Activated T-cell treated with anti-CD3 and anti-CD28 coated beads, Interleukin-2, amount 50 U/mL, for 72 hours (primary cell): ENCODE measurements around the gene MTF1. TPM values are rescaled to one million over a fixed set of nuclear protein-coding genes. Genes with fewer than 3 reads are reported as not detected.

Experiments used
- ATAC-seq, 2 donors: fragments of 150-1000 bp; cut with Tn5 transposase; replicated peaks in 1 of 2; 2 replicates each; pipeline ENCODE4 v1.10.0; 2021; ENCODE audit warnings: moderate library complexity in 2 of 2, mild to moderate bottlenecking in 1 of 2
- DNase-seq, 2 donors: peaks; one replicate each; pipeline ENCODE4 v3.0.0; 2021 to 2022; ENCODE audit warnings: mixed read lengths in 1 of 2
- H3K27ac Mint-ChIP-seq: one replicate; pipeline ENCODE4 v1.8.0; 2022; ENCODE audit warnings: mild to moderate bottlenecking, moderate library complexity, mixed read lengths
- H3K27me3 Mint-ChIP-seq: one replicate; pipeline ENCODE4 v1.8.0; 2022; ENCODE audit warnings: low read depth, mixed read lengths
- H3K36me3 Mint-ChIP-seq, 2 donors: one replicate each; pipeline ENCODE4 v1.8.0; 2022; ENCODE audit warnings: mixed read lengths in 2 of 2, mild to moderate bottlenecking in 1 of 2; ENCODE audit not compliant: insufficient read depth in 2 of 2
- H3K4me1 Mint-ChIP-seq: one replicate; pipeline ENCODE4 v1.8.0; 2022; ENCODE audit warnings: low read depth, mixed read lengths
- H3K4me3 Mint-ChIP-seq, 2 donors: one replicate each; pipeline ENCODE4 v1.8.0; 2022; ENCODE audit warnings: mild to moderate bottlenecking in 2 of 2, mixed read lengths in 2 of 2, moderate library complexity in 2 of 2
- H3K9me3 Mint-ChIP-seq, 2 donors: one replicate each; pipeline ENCODE4 v1.8.0; 2022; ENCODE audit warnings: mixed read lengths in 2 of 2
- total RNA-seq, 2 donors: library from RNA; stranded (reverse); gene quantifications; one replicate each; pipeline ENCODE4 v1.2.3, GENCODE V29; 2022

MTF1 gene
- total RNA-seq, 2 donors from 2014 or later, result 26.8 to 28.1 TPM

DNA sequence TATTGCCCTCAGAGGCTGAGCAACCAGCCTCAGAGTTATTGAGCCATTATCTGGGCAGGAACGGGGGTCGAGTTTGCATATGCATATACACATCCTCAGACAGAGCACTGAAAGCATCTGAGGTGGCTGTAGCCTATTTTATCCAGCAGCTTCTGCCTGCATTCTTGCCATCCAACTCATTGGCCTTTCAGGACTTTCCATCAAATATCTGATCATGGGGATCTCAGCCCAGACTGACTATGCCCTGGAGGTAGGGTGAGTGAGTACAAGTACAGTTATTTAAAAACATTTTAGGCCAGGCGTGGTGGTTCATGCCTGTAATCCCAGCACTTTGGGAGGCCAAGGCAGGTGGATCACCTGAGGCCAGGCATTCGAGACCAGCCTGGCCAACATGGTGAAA is 1.8 kb upstream of the MTF1 start:
- no peak for ATAC-seq
- peaks cover 55% of the 10 kb centered on the region for H3K4me1 Mint-ChIP-seq
- H3K9me3 Mint-ChIP-seq, result no peaks in the 10 kb centered on the region
- no peak overlapping the region for H3K4me3 Mint-ChIP-seq
- H3K27me3 Mint-ChIP-seq, result no peaks in the 10 kb centered on the region
- H3K36me3 Mint-ChIP-seq, result peaks cover 15 to 22% of the 10 kb centered on the region in 2 donors
- H3K27ac Mint-ChIP-seq, result no peak overlapping the region
- DNase-seq, result no peak

DNA sequence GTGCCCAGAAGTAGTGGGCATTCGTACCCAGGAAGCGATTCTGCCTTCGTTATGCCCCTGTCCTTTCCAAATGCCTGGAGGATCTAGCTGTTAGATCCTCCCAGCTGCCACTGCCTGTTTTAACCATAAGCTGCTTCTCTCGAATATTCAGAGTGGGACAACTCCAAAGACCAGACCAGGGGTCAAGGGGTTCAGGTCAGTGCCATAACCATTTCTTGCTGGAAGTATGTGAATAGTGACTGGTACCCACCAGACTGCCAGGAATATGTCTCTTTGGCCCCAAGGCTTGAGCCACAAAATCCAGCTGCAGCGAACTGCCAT is 914 bp upstream of the MTF1 start:
- Mint-ChIP-seq H3K9me3 (no peaks in the 10 kb centered on the region), H3K27ac (peak overlapping the region; percentile 91), H3K4me1 (peaks cover 50% of the 10 kb centered on the region), H3K36me3 (peaks cover 14 to 22% of the 10 kb centered on the region in 2 donors), H3K4me3 (peak overlapping the region; percentile 92 to 94), H3K27me3 (no peaks in the 10 kb centered on the region)
- ATAC-seq (no peak), DNase-seq (no peak)

DNA sequence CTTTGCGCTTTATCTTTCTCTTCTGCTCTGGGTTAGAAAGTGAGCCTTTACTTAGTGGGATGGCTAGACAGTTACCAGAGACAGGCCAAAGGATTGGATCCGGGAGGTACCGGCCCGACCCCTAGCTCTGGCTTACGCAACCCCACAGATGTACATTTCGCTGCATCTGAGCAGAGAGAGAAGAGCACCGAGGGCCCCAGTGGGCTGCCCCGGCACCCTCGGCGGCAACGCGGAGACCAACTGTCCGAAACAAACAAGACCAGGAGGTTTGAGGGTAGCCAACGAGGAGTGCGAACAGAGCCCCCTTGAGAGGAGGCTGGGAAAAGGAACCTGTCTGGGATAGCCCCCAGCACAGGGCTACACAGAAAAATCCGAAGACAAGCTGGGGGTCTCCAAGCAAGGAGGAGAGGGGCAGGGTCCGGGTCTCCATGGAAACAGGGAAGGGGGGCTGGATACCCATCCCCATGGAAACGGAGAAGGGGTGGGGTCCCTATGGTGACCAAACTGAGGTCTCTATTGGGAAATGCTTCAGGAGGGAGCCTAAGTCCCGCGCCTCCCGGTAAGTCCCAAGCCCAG is 373 bp downstream of the MTF1 start:
- Mint-ChIP-seq H3K27me3 (no peaks in the 10 kb centered on the region), H3K4me1 (peaks cover 54% of the 10 kb centered on the region), H3K36me3 (peaks cover 13 to 15% of the 10 kb centered on the region in 2 donors), H3K9me3 (no peaks in the 10 kb centered on the region), H3K4me3 (peak overlapping the region; percentile 92 to 94), H3K27ac (peak overlapping the region; percentile 96)
- ATAC-seq, result no peak
- DNase-seq, result peak; percentile 7 to 29

DNA sequence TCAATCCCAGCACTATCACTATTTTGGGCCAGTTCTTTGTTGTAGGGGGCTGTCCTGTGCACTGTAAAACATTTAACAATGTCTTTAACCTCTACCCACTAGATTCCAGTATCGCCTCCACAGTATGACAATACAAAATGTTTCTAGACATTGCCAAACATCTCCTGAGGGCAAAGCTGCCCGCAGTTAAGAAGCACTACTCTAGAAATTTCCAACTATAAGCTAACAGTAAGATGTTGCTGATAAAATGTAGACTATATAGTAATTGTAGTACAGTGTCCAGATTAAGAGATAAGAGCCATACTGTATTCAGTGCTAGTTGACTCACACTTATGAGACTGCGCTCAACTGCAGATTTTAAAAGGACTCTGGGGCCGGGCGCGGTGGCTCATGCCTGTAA is 5.0 kb downstream of the MTF1 start:
- H3K27ac Mint-ChIP-seq, result peak overlapping the region; percentile 72
- peak overlapping the region in 1 of 2 donors; percentile 62 for H3K4me3 Mint-ChIP-seq
- ATAC-seq (peak in 1 of 2 donors; percentile 15), DNase-seq (no peak)
- no peaks in the 10 kb centered on the region for H3K9me3 Mint-ChIP-seq
- peaks cover 38% of the 10 kb centered on the region for H3K4me1 Mint-ChIP-seq
- H3K36me3 Mint-ChIP-seq, result peaks cover 12 to 17% of the 10 kb centered on the region in 2 donors
- no peaks in the 10 kb centered on the region for H3K27me3 Mint-ChIP-seq

DNA sequence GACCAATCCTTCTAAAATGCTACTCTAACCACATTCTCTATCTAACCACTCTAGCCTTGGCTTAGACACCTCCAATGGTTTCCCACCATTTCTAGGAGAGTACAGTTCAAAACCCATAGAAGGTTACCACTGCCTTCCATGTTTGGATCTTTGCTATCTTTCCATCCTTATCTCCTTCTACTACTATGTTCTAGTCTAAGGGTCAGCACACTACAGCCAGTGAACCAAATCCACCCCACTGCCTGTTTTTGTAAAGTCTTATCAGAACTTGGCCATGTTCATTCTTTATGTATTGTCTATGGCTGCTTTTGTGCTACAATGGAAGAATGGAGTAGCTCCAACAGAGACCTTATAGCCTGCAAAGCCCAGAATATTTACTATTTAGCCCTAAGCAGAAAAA is 6.2 kb downstream of the MTF1 start:
- DNase-seq, result no peak
- Mint-ChIP-seq H3K4me3 (peak overlapping the region in 1 of 2 donors; percentile 6), H3K9me3 (no peaks in the 10 kb centered on the region), H3K36me3 (peaks cover 12 to 17% of the 10 kb centered on the region in 2 donors), H3K4me1 (peaks cover 31% of the 10 kb centered on the region), H3K27ac (peak overlapping the region; percentile 18), H3K27me3 (no peaks in the 10 kb centered on the region)
- no peak for ATAC-seq

DNA sequence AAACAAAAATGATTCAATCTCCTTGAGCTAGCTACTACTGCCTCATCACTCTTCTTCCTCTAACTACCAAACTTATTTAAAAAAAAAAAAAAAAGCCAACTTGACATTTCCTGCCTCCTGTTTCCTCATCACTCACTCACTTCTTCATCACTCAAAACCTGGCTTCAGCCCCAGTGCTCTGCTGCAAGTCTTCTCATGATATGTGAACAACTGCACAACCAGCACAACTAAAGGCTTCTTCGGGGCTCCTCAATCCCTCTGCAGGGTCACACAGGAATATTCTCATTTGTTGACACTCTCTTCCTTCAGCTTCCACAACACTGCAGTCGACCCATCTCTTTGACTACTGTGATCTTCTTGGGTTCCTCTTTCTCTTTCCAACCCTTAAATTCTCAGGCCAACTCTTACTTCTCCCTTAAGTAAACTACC is 7.6 kb downstream of the MTF1 start:
- H3K36me3 Mint-ChIP-seq, result peaks cover 6 to 12% of the 10 kb centered on the region in 2 donors
- H3K4me3 Mint-ChIP-seq, result no peak overlapping the region
- H3K27ac Mint-ChIP-seq, result no peak overlapping the region
- ATAC-seq, result peak in 1 of 2 donors; percentile 66
- H3K27me3 Mint-ChIP-seq, result no peaks in the 10 kb centered on the region
- H3K4me1 Mint-ChIP-seq, result peaks cover 26% of the 10 kb centered on the region
- DNase-seq, result no peak
- no peaks in the 10 kb centered on the region for H3K9me3 Mint-ChIP-seq

DNA sequence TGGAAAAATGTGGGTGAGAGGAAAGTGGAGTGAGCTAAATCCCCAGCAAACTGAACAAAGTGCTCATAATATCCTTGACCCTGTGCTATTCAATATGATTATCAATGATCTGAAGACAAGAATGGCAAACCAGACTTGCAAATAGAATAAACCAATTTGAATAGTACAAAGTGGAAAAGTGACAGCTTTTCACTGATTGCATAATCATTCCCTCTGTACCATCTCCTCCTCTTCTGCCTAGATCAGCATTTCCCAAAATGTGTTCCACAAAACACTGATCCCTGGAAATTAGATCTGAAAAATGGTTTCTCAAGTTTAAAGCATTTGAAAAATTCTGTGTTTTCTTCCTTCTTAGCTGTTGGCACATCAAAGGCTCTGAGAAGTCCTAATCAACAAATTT is 8.1 kb downstream of the MTF1 start:
- ATAC-seq (no peak), DNase-seq (no peak)
- peaks cover 6 to 10% of the 10 kb centered on the region in 2 donors for H3K36me3 Mint-ChIP-seq
- H3K9me3 Mint-ChIP-seq, result no peaks in the 10 kb centered on the region
- H3K27ac Mint-ChIP-seq, result no peak overlapping the region
- peaks cover 28% of the 10 kb centered on the region for H3K4me1 Mint-ChIP-seq
- H3K27me3 Mint-ChIP-seq, result no peaks in the 10 kb centered on the region
- H3K4me3 Mint-ChIP-seq, result no peak overlapping the region

DNA sequence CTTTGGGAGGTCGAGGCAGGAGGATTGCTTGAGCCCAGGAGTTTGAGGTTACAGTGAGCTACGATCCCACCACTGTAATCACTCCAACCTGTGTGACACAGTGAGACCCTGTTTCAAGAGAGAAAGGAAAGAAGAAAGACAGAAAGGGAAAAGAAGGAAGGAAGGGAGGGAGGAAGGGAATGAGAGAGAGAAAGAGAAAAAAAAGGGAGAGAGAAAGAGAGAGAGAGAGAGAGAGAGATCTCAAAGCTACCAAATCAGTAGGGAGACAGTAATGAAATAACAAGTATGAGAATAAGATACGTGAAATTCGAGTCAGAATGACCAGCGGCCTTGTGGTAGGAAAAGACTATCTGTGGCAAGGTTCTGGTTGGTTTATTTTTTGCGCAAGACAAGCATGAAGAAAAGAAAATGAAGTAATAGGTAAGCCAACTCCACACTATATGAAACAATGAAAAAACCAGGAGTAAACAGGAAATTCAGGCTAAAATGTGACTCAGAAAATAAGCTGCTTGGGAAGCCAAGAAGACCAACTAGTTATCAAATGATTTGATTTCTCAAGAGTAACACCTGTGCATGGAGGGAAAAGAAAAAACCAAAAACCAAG is 8.9 kb downstream of the MTF1 start:
- no peaks in the 10 kb centered on the region for H3K27me3 Mint-ChIP-seq
- DNase-seq, result no peak
- H3K36me3 Mint-ChIP-seq, result peaks cover 6 to 10% of the 10 kb centered on the region in 2 donors
- H3K4me1 Mint-ChIP-seq, result peaks cover 34% of the 10 kb centered on the region
- no peak overlapping the region for H3K27ac Mint-ChIP-seq
- no peaks in the 10 kb centered on the region for H3K9me3 Mint-ChIP-seq
- H3K4me3 Mint-ChIP-seq, result no peak overlapping the region
- no peak for ATAC-seq

DNA sequence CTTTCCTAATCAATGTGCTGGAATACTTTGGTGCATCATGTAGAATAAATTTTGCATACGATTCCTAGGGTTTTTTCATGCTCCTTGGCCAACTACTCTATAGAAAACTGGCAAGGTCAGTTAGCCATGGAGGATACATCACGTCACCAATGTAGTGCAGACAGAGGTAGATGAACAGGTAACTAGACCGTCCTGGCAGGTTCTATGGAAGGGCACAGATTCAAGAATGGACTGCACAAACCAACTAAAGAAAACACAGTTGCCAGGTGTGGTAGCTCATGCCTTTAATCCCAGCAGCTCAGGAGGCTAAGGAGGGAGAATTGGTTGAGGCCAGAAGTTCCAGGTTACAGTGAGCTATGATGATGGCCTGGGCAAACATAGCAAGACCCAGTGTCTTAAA is 9.9 kb downstream of the MTF1 start:
- no peak overlapping the region for H3K4me3 Mint-ChIP-seq
- DNase-seq, result no peak
- ATAC-seq, result no peak
- H3K9me3 Mint-ChIP-seq, result no peaks in the 10 kb centered on the region
- H3K27me3 Mint-ChIP-seq, result no peaks in the 10 kb centered on the region
- no peak overlapping the region for H3K27ac Mint-ChIP-seq
- peaks cover 6 to 16% of the 10 kb centered on the region in 2 donors for H3K36me3 Mint-ChIP-seq
- peaks cover 34% of the 10 kb centered on the region for H3K4me1 Mint-ChIP-seq

DNA sequence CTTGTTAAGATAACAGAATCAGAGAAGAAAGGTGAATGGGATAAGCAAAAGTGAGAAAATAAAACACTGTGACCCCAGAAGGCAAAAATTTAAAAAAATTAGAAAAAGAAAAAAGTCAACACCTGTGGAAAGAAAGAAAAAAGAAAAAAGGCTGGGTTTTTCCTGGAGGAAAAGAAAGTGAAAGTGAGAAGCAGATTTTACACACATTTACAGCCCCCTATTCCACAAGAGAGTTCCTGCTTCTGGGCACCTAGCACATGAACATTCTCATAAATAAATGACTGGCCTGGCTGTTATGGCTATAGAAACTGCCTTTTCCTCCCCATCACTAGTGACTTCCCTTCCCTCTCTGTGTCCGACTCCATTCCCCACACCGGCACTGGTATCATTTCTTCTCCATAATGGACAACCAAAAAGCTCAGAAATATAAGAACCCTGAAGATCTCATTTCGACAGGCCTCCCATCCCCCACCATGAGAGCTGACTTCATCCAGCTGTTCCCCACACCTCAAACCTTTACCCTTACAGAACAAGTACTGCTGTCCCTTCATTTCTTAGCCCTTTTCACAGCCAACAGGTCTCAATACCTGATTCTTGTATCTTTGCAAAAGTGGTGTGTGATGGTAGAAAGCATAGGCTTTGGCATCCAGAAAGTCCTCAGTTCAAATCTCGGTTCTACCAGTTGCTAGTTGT is 12.6 kb downstream of the MTF1 start:
- ATAC-seq (no peak), DNase-seq (no peak)
- no peaks in the 10 kb centered on the region for H3K9me3 Mint-ChIP-seq
- H3K4me3 Mint-ChIP-seq, result peak overlapping the region; percentile 68 to 70
- peaks cover 0 to 9% of the 10 kb centered on the region in 2 donors for H3K36me3 Mint-ChIP-seq
- H3K4me1 Mint-ChIP-seq, result peaks cover 47% of the 10 kb centered on the region
- no peaks in the 10 kb centered on the region for H3K27me3 Mint-ChIP-seq
- peak overlapping the region; percentile 92 for H3K27ac Mint-ChIP-seq

DNA sequence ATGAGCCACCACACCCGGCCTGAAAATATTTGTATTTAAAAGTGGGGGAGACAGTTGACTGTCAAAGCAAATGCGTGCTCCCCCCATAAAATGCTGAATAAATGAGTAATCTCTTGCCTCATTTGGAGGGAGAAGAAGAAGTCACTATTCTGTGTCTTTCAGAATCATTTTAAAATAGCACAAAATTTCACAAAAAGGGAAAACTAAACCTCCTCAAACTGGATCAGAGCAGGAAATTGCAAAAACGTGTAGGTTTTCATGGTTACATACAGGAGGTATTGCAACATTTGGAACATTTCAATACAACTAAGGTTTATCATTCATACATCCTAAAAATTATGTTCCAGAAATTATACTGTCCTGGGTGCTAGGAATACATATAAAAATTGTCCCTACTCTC is 13.6 kb downstream of the MTF1 start:
- H3K9me3 Mint-ChIP-seq, result no peaks in the 10 kb centered on the region

DNA sequence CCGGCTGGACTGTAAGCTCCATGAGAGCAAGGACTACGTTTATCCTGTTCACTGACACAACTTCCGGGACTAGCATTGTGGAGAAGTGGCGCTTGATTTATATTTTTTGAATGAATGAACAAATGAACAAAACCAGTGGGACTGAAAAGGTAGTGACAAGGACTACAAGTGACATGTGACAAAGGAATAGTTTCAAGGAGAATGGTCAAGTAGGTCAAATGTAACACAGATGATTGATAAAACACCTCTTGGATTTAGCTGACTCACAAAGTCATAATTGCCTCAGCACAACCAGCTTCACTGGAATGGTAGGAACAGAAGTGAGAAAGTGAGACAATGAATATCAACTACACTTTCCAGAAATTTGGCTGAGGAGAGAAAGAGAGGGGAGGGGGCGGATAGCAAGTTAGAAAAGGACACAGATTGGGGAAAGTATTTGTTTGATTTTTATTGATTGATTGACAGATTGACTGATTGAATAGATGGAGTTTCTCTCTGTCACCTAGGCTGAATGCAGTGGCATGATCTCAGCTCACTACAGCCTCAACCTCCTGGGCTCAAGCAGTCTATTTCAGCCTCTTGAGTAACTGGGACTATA is 14.2 kb downstream of the MTF1 start:
- Mint-ChIP-seq H3K36me3 (peaks cover 0 to 9% of the 10 kb centered on the region in 2 donors), H3K4me3 (no peak overlapping the region), H3K4me1 (peaks cover 47% of the 10 kb centered on the region), H3K27me3 (no peaks in the 10 kb centered on the region), H3K9me3 (no peaks in the 10 kb centered on the region), H3K27ac (peak overlapping the region; percentile 18)
- no peak for ATAC-seq
- no peak for DNase-seq

More for the DNA sequence above, 13.6 kb downstream of the MTF1 start:
- no peaks in the 10 kb centered on the region for H3K27me3 Mint-ChIP-seq
- ATAC-seq (no peak), DNase-seq (no peak)
- peaks cover 0 to 9% of the 10 kb centered on the region in 2 donors for H3K36me3 Mint-ChIP-seq
- H3K4me3 Mint-ChIP-seq, result no peak overlapping the region
- H3K27ac Mint-ChIP-seq, result peak overlapping the region; percentile 92
- peaks cover 47% of the 10 kb centered on the region for H3K4me1 Mint-ChIP-seq

DNA sequence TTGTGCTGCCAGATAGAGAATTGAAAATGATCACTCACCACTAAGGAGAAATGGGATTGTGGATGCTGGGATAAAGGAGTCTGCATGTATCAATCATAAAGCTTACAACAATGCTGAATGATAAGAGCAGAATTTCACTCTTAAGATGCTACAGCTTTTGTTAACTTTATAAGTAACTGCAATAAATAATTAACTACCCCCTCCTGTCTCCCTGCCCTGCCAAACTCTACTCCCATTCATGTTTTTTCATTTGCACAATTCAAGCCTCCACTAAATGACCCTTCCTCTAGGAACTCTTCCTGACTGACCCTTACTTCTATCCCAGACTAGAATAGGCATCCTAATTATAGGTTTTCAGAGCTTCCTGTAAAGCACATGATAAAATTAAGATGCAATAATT is 14.9 kb downstream of the MTF1 start:
- Mint-ChIP-seq H3K9me3 (no peaks in the 10 kb centered on the region), H3K4me1 (peaks cover 47% of the 10 kb centered on the region), H3K4me3 (no peak overlapping the region), H3K27ac (peak overlapping the region; percentile 11), H3K36me3 (peaks cover 0 to 9% of the 10 kb centered on the region in 2 donors), H3K27me3 (no peaks in the 10 kb centered on the region)
- ATAC-seq, result no peak
- DNase-seq, result no peak
